Stimulated activated CD4-positive, alpha-beta T cell treated with anti-CD3 and anti-CD28 coated beads, Interleukin-1b, Interleukin-23, amount 100 ng/mL, for 48 hours (primary cell): ENCODE measurements around the gene GALNT9.
"Not testable (repeated sequence)": the region's sequence is repeated elsewhere in the genome, so short reads cannot be mapped to it uniquely, and the experiment has no call there.

ENCODE experiments used
- DNase-seq: peaks from one replicate; pipeline ENCODE4 v3.0.0-alpha.2; 2020

GALNT9 gene

GRCh38 chr12:132210223-132211055 lies 119.0 kb downstream of the GALNT9 start:
- DNase-seq: no peak

DNA sequence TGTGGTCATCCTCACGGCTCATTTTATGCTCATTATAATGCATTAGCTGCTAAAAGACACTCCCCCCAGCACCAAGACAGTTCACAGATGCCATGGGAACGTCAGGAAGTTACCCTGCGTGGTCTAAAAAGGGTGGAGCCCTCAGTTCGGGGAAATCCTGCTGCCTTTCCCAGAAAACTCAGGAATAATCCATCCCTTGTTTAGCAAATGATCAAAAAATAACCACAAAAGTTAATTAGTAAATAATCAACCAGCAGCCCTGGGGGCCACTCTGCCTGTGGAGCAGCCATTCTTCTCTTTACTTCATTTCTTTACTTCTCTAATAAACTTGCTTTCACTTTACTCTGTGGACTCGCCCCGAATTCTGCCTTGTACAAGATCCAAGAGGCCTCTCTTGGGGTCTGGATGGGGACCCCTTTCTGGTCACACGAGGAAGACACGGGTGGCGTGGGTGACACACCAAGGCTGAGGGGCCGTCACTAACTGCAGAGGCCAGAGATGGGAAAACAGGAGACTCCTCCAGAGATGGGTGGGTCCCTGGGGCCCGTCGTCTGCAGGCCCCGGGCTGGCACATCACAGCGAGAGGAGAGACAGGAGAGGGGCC lies 119.7 kb downstream of the GALNT9 start:
- DNase-seq: no peak

- no peak for DNase-seq
Observed at GRCh38 chr12:132208153-132208823, 121.1 kb downstream of the GALNT9 start.

GRCh38 chr12:132207083-132207775 lies 122.2 kb downstream of the GALNT9 start:
- no peak for DNase-seq

GRCh38 chr12:132206046-132206434 lies 123.3 kb downstream of the GALNT9 start:
- DNase-seq: no peak

GRCh38 chr12:132205271-132206045 lies 123.9 kb downstream of the GALNT9 start:
- DNase-seq: no peak

DNA sequence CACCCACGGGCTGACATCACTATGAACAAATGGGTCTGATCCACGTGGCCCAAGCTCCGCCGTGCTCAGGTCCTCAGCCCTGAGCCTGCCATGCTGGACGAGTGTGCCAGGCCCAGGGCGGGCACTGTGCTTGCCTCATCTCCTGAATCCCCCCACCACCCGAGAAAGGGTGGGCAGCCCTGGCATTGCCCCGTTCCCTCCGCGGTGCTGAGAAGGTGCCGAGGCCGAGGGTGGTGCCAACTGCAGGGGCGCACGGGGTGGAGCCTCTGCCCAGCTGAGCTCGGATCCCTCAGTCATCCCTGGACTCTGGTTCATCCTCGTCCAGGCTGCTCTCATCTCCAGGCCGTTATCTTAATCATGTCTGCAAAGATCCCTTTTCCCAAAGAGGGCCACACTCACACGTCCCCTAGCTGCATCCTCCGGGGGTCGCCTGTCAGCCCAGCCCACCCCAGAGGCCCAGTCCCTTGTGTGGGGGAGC lies 124.6 kb downstream of the GALNT9 start:
- no peak for DNase-seq

DNA sequence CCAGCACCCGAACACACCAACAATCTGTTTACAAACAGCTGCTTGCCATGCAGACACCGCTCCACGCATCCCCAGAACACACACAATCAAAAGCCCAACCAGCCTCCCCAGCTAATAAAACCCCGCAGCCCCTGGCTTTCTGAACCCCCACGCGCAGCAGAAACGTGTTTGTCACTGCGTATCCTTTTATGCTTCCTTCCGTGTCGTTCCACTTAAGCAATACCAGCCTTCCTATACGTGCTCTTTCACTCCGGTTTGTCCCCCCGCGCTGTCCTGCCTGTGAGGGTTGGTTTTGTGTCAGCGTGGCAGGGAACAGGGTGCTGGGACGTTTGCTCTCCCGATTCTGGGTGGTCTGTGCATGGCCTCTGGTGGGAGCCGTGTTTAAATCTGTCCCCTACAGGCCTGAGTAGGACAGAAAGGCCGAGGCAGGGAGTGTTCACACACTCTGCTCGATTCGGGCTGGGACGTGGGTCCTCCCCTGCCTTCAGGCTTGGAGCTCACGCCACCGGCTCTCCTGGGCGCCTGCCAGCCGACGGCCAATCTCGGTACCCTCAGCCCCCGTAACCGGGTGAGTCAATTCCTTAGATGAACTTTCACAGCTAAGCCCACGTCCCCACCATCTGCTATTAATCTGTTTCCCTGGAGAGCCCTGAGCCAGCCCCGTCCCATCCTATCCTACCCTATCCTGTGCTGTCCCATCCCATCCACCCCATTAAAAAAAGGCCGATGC lies 125.2 kb downstream of the GALNT9 start:
- DNase-seq: no peak

- DNase-seq: no peak
Observed at GRCh38 chr12:132202929-132203721, 126.3 kb downstream of the GALNT9 start.

DNA sequence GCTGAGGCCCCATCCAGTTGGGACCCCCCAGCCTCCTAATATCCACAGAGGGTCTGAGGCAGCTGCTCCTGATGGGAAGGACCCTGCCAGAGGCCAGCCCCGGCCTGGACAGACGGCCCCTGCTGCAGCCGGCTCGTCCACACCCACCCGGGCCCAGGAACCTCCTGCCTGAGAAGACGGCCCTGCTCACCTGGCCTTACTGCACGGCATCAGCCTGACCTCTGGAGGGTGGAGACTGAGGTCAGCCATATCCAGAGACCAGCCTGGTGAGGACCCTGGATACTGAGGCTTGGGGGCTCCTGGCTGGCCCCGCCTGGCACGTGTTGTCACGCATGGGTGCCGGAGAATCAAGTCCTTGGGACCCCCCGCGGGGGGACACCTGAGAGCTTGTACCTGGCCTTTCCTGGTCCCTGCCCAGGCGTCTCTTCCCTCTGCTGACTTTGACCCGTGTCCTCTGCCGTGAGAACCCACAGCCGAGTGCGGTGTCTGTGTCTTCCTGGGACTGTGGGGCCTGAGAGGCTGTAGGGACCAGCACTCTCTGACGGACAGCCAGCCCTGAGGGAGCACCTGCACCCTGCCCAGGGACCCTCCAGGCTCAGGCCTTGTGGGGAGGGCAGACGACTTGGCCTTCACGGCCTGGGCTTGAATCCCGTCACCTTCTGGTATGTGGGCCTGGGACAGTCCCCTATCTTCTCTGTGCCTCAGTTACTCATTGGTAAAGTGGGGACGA lies 127.8 kb downstream of the GALNT9 start:
- no peak for DNase-seq

- no peak for DNase-seq
Observed at GRCh38 chr12:132200800-132201199, 128.6 kb downstream of the GALNT9 start.

DNA sequence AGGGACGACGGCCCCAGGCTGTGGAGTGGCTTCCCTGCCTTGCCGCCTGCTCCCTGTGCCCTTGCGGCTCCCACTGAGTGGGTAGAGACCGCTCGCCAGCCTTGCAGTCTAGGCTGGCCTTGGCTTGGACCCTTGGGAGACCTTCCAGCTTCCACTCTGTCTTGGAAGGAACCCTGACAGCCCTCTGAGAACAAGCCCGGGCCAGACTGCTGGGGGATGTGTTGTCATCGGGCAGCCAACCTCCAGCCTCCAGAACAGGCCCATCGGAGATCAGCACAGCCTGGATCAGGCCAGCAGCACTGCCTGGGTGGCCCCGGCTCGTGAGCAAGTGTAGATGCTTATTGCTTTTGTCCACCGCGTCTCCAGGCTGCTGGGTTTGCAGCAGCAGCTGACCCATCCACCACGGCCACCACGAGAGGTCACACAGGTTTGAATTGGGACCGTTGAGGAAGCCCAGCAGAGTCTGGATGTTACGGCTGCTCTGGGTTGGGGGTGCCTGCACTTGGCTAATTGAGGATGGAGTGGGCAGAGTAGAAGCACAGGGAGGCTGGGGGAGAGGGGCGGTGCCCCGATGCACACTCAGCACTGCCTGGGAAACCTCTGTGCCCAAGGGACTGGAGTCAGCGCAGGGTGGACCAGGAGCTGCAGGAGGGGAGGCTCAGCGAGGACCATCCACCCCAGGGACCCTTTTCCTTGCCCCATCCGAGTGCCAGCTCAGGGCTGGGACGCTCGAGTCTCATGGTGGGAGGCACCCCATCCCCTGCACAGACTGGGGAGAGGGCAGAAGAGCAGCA lies 129.7 kb downstream of the GALNT9 start:
- no peak for DNase-seq

DNA sequence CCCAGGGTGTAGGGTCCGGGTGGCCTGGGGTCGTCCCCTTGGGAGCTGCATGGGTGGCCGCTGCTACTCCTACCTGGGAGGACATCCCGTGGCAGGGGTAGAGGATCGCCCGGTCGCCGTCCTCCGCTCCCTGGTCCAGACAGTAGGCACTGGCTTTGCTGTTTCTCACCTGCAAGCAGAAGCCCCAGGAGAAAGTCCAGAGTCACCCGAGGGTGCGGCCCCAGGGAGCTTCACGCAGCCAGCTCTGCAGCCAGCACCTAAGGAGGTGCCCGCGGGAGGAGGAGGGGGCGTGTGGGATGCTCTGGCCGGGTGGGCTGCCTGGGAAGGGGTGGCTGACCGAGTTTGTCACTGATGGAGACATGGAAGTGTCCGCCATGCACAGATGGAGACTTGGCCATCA lies 130.3 kb downstream of the GALNT9 start:
- no peak for DNase-seq

DNA sequence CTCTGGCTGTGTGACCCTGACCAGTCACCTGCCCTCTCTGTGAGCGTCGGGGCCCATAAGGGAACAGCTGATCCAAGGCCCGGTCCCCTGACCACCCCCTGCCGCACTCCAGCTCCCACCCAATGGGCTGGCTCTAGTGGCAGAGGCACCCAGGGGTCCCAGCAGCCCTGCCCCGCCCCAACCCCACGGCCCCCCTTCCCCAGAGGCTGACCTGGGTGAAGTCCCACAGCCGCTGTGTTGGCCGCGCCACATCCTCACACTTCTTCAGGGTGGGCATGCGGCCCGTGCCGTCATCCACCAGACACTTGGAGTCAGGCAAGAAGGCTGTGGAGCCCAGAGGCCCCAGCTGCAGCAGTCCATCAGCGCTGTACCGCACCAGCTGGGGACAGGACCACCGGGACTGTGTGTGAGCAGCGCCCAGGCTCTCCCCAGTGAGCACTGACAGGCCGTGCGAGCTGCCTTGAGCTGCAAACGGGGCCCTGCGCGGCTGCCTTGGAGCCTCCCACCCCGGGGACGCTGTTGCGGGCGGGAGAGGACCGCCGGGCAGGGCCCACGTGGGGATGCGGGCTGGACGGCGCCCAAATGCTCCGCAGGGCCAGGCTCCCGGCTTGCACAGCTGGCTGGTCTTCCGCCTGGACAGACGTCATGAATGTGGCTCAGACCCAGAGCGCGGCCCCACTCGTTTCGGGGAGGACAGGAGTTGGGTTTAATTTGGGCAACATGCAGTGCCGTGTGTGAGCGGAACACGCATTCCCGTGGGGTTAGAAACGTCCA lies 131.6 kb downstream of the GALNT9 start:
- DNase-seq: no peak

DNA sequence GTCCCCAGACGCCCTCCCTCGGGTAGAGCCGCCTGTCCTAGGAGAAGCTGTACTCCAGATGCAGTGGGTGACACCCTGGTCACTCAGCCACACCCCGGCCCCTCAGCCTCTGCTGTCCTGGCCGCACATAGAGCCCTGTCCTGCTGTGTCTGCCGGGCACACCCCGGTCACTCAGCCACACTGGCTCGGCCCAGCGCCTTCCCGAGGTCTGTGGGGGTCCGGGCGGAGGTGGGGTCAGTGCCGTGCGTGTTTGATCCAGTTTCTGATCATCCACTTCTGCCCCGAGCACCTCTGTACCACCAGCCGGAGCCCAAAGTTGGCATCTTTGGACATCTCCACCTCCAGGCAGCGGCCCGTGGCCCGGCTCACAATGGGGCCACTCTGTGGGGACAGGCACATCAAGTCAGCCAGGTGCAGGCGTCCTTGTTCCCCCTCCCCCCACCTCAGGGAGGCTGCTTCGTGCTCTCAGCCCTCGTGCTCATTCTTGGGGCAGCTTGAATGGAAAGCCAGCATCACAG lies 132.5 kb downstream of the GALNT9 start:
- DNase-seq: no peak

DNA sequence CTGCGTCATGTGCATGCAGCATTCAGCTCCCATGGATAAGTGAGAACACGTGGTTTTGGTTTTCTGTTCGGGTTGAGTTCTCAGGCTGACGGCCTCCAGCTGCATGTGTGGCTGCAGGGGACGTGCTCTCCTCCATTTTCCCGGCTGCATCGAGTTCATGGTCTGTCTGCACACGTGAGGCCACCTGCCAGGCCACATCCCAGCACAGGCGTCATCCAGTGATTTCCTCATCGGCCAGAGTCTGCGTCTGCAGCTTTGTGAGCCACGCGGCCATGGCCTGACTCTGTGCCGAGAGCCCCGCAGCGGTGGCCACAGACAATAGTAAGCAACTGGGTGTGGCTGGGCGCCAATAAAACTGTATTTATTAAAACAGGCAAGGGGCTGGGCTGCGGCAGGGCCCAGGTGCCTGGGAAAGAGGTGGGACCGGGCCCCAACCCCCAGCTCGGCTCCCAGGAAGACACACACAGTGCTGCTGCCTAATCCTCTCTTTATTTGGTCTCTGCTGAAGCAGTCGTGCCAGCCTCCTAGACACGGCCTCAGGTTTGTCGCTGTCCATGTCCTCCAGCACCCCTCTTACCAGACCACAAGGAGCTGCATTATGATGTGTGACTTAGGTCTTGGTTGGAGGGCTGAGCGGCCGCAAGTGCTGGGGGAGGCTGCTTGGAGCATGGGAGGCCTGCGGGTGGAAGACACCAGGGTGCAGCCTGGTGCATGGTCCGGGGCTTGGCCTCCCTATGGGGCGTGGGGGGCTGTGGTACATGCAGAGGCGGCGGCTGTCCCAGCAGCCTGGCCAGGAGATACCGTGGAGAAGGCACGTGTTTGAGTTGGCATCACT lies 133.1 kb downstream of the GALNT9 start:
- DNase-seq: no peak

DNA sequence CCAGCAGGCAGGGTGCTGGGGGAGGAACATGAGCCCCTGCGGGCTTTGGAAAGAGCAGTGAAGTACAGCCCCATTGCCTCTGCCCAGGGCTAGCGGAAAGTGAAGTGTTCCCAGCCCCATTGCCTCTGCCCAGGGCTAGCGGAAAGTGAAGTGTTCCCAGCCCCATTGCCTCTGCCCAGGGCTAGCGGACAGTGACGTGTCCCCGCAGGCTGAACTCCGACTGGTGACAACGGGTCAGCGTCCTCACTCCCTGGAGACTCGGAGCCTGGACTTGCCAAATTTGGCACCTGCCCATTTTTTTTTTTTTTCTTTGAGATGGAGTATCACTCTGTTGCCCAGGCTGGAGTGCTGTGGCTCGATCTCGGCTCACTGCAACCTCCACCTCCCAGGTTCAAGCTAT lies 134.1 kb downstream of the GALNT9 start:
- not testable (repeated sequence) for DNase-seq
